GM12801 (cell line): ENCODE data around the gene H2BK1.

Source experiments
- CTCF ChIP-seq: IDR thresholded peaks from one replicate; pipeline ENCODE4 v1.5.1; 2011; ENCODE audit warnings: control low read depth; ENCODE audit not compliant: insufficient read length; ENCODE audit errors: extremely low read depth

The H2BK1 gene

GRCh38 chr7:151248346-151249033, 38.2 kb upstream of the H2BK1 start, which contains the start of gene SMARCD3:
TSS of gene SMARCD3 (minus strand) at chr7:151248694. CDS start at chr7:151248562, 132 bp downstream.
- TF ChIP-seq CTCF, result no peak

GRCh38 chr7:151247611-151248345, 37.5 kb upstream of the H2BK1 start:
- TF ChIP-seq CTCF, result no peak

- no peak for TF ChIP-seq CTCF
Measured at GRCh38 chr7:151246851-151247580, 36.7 kb upstream of the H2BK1 start.

- no peak for TF ChIP-seq CTCF
Measured at GRCh38 chr7:151246102-151246850, 36.0 kb upstream of the H2BK1 start.

- TF ChIP-seq CTCF, result no peak
Measured at GRCh38 chr7:151245360-151246101, 35.2 kb upstream of the H2BK1 start.

- TF ChIP-seq CTCF, result no peak
Measured at GRCh38 chr7:151244841-151245346, 34.6 kb upstream of the H2BK1 start.
